ENCODE data around the gene GPRASP2. TPM values are rescaled to one million over a fixed set of nuclear protein-coding genes. Genes with fewer than 3 reads are reported as not detected.
"Not testable (repeated sequence)": the region's sequence is repeated elsewhere in the genome, so short reads cannot be mapped to it uniquely, and the experiment has no call there.

The GPRASP2 gene
- total RNA-seq, 1 experiment from 2014 or later: 9.9 TPM

DNA sequence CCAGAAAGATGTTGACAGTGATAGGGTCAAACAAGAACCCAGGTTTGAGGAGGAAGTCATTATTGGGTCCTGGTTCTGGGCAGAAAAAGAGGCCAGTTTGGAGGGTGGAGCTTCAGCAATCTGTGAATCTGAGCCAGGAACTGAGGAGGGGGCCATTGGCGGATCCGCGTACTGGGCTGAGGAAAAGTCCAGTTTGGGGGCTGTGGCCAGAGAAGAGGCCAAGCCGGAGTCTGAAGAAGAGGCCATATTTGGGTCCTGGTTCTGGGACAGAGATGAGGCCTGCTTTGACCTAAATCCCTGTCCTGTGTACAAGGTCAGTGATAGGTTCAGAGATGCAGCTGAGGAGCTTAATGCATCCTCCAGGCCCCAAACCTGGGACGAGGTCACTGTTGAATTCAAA is 3.7 kb downstream of the GPRASP2 start:
- intact Hi-C loops (cut with micrococcal nuclease; ENCODE audit: unreplicated experiment): no loop called here
- ChIA-PET CTCF (no interaction called here), POLR2A (ENCODE audit: low non-redundant PET) (no interaction called here)
- Histone ChIP-seq H3K27ac (ENCODE audit: low read depth, low read length, poor library complexity, severe bottlenecking) (no peak overlapping the region), H3K4me1 (ENCODE audit: insufficient read depth, low read length, poor library complexity, severe bottlenecking) (no peaks in the 10 kb centered on the region), H3K27me3 (replicated peaks; ENCODE audit: insufficient read depth, low read depth, low read length, poor library complexity) (no peaks in the 10 kb centered on the region), H3K9me3 (ENCODE audit: low read depth, low read length, poor library complexity, severe bottlenecking) (no peaks in the 10 kb centered on the region), H3K4me3 (ENCODE audit: low read depth, low read length, poor library complexity, severe bottlenecking) (no peak overlapping the region), H3K36me3 (ENCODE audit: insufficient read depth, low read length, poor library complexity, severe bottlenecking) (no peaks in the 10 kb centered on the region)
- TF ChIP-seq, protein P1, sequence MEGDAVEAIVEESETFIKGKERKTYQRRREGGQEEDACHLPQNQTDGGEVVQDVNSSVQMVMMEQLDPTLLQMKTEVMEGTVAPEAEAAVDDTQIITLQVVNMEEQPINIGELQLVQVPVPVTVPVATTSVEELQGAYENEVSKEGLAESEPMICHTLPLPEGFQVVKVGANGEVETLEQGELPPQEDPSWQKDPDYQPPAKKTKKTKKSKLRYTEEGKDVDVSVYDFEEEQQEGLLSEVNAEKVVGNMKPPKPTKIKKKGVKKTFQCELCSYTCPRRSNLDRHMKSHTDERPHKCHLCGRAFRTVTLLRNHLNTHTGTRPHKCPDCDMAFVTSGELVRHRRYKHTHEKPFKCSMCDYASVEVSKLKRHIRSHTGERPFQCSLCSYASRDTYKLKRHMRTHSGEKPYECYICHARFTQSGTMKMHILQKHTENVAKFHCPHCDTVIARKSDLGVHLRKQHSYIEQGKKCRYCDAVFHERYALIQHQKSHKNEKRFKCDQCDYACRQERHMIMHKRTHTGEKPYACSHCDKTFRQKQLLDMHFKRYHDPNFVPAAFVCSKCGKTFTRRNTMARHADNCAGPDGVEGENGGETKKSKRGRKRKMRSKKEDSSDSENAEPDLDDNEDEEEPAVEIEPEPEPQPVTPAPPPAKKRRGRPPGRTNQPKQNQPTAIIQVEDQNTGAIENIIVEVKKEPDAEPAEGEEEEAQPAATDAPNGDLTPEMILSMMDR (conservative IDR thresholded peaks at IDR 0.05; ENCODE audit: low read depth, low read length): no peak
- no peak for TF ChIP-seq EZH2 (IDR thresholded peaks at IDR 0.05; ENCODE audit: borderline replicate concordance, low read depth, low read length, poor library complexity, severe bottlenecking)
- DNase-seq (ENCODE audit: low spot score): no peak
- BruUV-seq (replicated peaks): no TSS peak

DNA sequence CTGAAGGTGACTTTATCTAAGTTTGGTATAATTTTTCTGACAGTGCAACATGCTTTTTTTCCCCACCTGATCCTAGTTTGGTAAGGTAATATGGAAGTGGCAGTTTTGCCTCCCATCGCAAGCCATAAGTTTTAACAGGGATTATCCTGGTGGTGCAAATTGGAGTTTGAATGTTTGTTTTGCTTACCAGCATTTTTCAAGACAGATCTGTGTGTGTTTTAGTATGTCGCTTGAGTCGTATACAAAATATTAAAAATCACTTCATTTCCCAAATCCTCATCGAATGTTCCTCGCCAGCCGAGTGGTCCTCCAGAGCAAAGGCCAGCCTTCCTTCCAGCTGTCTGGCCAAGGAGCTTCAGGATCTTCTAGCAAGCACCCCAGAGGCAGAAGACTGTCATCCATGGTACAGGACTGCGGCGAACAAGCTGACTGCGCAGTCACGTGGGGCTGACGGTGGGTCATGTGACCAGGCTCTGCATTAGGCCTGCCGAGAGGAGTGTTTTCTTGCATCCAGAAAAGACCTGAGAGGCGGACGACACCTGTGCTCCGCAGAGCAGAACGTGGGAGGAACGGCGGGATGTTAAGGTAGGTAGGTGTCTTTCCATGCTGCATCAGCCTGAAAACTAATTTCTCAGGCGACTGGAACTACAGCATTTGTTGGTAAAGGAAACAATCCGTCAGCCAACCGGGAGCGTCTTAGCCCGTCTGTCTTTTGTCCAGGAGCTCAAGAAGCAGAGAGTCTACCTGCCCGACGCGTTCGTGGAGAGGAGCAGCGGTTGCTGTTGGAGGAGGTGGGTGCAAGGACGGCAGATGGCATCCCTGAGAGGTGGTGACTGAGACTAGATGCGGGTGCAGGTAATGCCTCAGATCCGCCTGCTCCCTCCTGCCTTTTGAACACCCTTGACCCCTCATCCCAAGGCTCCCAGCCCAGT is 8.3 kb downstream of the GPRASP2 start, which contains the start of gene GPRASP3:
Gene GPRASP3, plus strand, starts transcription at position 507 of the 932 bp plus-strand sequence. CDS start 28,253 bp downstream, outside the sequence.
- peak within 1 kb of the TSS; percentile 52 for H3K4me3 ChIP-seq (ENCODE audit: low read depth, low read length, poor library complexity, severe bottlenecking)
- TF ChIP-seq EZH2 (IDR thresholded peaks at IDR 0.05; ENCODE audit: borderline replicate concordance, low read depth, low read length, poor library complexity, severe bottlenecking): no peak
- TF ChIP-seq, protein P1 (conservative IDR thresholded peaks at IDR 0.05; ENCODE audit: low read depth, low read length): no peak
- H3K27me3 ChIP-seq (replicated peaks; ENCODE audit: insufficient read depth, low read depth, low read length, poor library complexity): no peaks in the 10 kb centered on the region
- intact Hi-C loops (cut with micrococcal nuclease; ENCODE audit: unreplicated experiment): no loop called here
- peaks cover 4% of the 10 kb centered on the region for H3K4me1 ChIP-seq (ENCODE audit: insufficient read depth, low read length, poor library complexity, severe bottlenecking)
- BruUV-seq (replicated peaks): TSS peak; percentile 29
- H3K36me3 ChIP-seq (ENCODE audit: insufficient read depth, low read length, poor library complexity, severe bottlenecking): no peaks in the 10 kb centered on the region
- CTCF ChIA-PET: interaction anchor here (1.0 kb wide), 1 partner anchor 180 kb away, joined by 3 read pairs; no protein-coding TSS in a partner anchor
- no peaks in the 10 kb centered on the region for H3K9me3 ChIP-seq (ENCODE audit: low read depth, low read length, poor library complexity, severe bottlenecking)
- DNase-seq (ENCODE audit: low spot score): peak; percentile 68
- POLR2A ChIA-PET (ENCODE audit: low non-redundant PET): interaction anchor here (0.6 kb wide), 1 partner anchor 203 kb away, joined by 3 read pairs; no protein-coding TSS in a partner anchor
- peak within 1 kb of the TSS; percentile 29 for H3K27ac ChIP-seq (ENCODE audit: low read depth, low read length, poor library complexity, severe bottlenecking)

DNA sequence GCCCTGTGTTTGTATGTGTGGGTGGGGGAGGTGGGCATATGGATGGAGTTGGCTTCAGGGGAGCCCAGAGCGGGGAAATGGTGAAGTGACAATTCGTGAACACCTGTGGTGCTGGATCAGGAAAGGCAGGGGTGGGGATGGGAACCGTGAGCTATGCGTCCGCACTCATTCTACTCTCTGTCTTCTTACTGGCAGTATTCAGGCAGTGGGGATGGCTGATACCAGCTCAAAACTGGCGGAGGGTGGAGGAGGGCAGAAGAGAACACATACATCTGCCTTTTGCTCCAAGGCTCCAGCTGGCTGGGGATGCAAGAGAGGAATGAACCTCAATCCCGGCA is 8.9 kb downstream of the GPRASP2 start:
- H3K27ac ChIP-seq (ENCODE audit: low read depth, low read length, poor library complexity, severe bottlenecking); BruUV-seq (replicated peaks); POLR2A ChIA-PET (ENCODE audit: low non-redundant PET): not testable (repeated sequence)

More for the DNA sequence above, 8.9 kb downstream of the GPRASP2 start:
- H3K9me3 ChIP-seq (ENCODE audit: low read depth, low read length, poor library complexity, severe bottlenecking); intact Hi-C loops (cut with micrococcal nuclease; ENCODE audit: unreplicated experiment); H3K4me1 ChIP-seq (ENCODE audit: insufficient read depth, low read length, poor library complexity, severe bottlenecking); CTCF ChIA-PET; H3K36me3 ChIP-seq (ENCODE audit: insufficient read depth, low read length, poor library complexity, severe bottlenecking); DNase-seq (ENCODE audit: low spot score); H3K27me3 ChIP-seq (replicated peaks; ENCODE audit: insufficient read depth, low read depth, low read length, poor library complexity): not testable (repeated sequence)
- peak overlapping the region; percentile 52 for H3K4me3 ChIP-seq (ENCODE audit: low read depth, low read length, poor library complexity, severe bottlenecking)
